Hepatocyte (in vitro differentiated cells): ENCODE data around the gene CYP27A1.

Source experiments
- EZH2phosphoT487 ChIP-seq: fragments of 200-600 bp; sonication (generic); IDR thresholded peaks from one replicate; pipeline ENCODE4 v1.6.1; 2018; ENCODE audit warnings: antibody characterized with exemption, mild to moderate bottlenecking, low read depth, moderate library complexity; ENCODE audit not compliant: unreplicated experiment, severe bottlenecking
- TF ChIP-seq, protein P1 (sequence below): fragments of 200-600 bp; sonication (generic); IDR thresholded peaks from 2 replicates; pipeline ENCODE4 v1.5.1; 2016; ENCODE audit warnings: antibody characterized with exemption, mild to moderate bottlenecking; ENCODE audit not compliant: poor library complexity

DNA sequence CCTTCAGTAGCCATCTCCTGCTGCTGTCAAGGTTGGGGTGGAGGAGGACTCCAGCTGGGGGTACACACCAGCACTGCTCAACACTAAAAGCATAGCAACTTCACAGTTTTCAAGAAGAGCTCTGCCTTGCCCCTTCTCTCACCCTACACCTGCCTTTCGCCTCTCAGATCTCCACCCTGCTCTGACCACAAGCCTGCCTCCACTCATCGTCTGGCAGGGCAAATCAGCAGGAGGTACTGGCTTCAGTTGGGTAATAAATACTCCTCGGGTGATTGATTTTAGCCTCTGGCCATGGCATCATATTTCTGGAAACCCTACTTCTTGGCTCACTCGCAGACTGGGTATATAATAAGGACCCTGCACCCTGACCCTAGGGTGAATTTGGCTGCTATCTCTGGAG lies 52.7 kb downstream of the CYP27A1 start:
- TF ChIP-seq, protein P1, sequence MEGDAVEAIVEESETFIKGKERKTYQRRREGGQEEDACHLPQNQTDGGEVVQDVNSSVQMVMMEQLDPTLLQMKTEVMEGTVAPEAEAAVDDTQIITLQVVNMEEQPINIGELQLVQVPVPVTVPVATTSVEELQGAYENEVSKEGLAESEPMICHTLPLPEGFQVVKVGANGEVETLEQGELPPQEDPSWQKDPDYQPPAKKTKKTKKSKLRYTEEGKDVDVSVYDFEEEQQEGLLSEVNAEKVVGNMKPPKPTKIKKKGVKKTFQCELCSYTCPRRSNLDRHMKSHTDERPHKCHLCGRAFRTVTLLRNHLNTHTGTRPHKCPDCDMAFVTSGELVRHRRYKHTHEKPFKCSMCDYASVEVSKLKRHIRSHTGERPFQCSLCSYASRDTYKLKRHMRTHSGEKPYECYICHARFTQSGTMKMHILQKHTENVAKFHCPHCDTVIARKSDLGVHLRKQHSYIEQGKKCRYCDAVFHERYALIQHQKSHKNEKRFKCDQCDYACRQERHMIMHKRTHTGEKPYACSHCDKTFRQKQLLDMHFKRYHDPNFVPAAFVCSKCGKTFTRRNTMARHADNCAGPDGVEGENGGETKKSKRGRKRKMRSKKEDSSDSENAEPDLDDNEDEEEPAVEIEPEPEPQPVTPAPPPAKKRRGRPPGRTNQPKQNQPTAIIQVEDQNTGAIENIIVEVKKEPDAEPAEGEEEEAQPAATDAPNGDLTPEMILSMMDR: no peak
- TF ChIP-seq EZH2phosphoT487: no peak
